Pancreas (tissue), 10 donors: ENCODE measurements around the gene PKIB. TPM values are rescaled to one million over a fixed set of nuclear protein-coding genes. Genes with fewer than 3 reads are reported as not detected.

ENCODE experiments used
- ATAC-seq, 4 donors: fragments of 200-7000 bp; cut with Tn5 transposase; one replicate each; pipeline versions ENCODE4 v1.8.0 to v1.9.1; 2020; ENCODE audit warnings: mild to moderate bottlenecking in 4 of 4, moderate library complexity in 4 of 4
- DNase-seq, 6 donors: peaks; one replicate each; pipeline ENCODE4 v3.0.0-alpha.2; 2020
- FAIRE-seq: peaks from 2 replicates; lab custom pipeline; 2012; peaks lifted over from hg19 to GRCh38; lab: Jason Lieb, UNC
- H3K27ac ChIP-seq, 4 donors: fragments of 200-600 bp; sonication (generic); 1 replicate in 3 of 4; 2 replicates in 1 of 4; pipeline versions ENCODE4 v1.5.0 to v1.8.0; 2020
- H3K27me3 ChIP-seq, 4 donors: fragments of 200-600 bp; one replicate each; pipeline ENCODE4 v1.8.0; 2021
- H3K36me3 ChIP-seq, 3 donors: fragments of 200-600 bp; sonication (generic) in 1 of 3; one replicate each; pipeline versions ENCODE4 v1.5.0 to v1.8.0; 2020 to 2021
- H3K4me1 ChIP-seq, 3 donors: fragments of 200-600 bp; one replicate each; pipeline ENCODE4 v1.8.0; 2021
- H3K4me3 ChIP-seq, 4 donors: fragments of 200-600 bp; sonication (generic) in 2 of 4; one replicate each; pipeline versions ENCODE4 v1.5.0 to v1.8.0; 2020 to 2021
- H3K9me3 ChIP-seq, 4 donors: fragments of 200-600 bp; one replicate each; pipeline ENCODE4 v1.8.0; 2021
- WGBS, 2 donors: extraction: QIAGEN DNeasy Blood & Tissue Kit; methylation state at CpG; one replicate each; pipeline ENCODE4 v1.1.7; 2013; 5-methylcytosine and 5-hydroxymethylcytosine counted together
- intact Hi-C, 3 donors: fragments of 100-400 bp; cut with DNase I; formaldehyde crosslinking; loops; one replicate each; pipeline versions ENCODE4 v1.11.1 to v1.14.2; 2022
- polyA plus RNA-seq, 2 donors: library from polyadenylated mRNA; stranded (reverse); fragments of 200-250 nt; gene quantifications; one replicate each; pipeline ENCODE4 v1.2.3, GENCODE V29; 2013
- total RNA-seq, 6 donors: library from RNA; stranded (reverse); fragmentation: NEBNext Ultra II Directional in 4 of 6; extraction: Animal tissue kit (Norgen Biotek cat#: 25700) in 4 of 6; gene quantifications; one replicate each; pipeline versions ENCODE4 v1.2.1 to v1.2.4, GENCODE V29; 2021 to 2023
- TF ChIP-seq, protein P1 (sequence below), 4 donors: fragments of 200-600 bp; sonication (generic) in 3 of 4; IDR thresholded peaks; one replicate each; pipeline versions ENCODE4 v1.5.0 to v1.8.0; 2021; ENCODE audit warnings: antibody characterized with exemption in 4 of 4
- donor health status: healthy with polysubstance abuse.
- donor health status: DM: no; HTN: no; CAD: no; lungs with moderate emphysema.
- donor health status: DM: no; HTN: no; CAD: no.
- donor health status: control.
- donor health status: control.
- donor health status: Bipolar disorder and iron deficiency.
- donor health status: DM: yes; HTN: yes; CAD: no.
- donor health status: DM: no; HTN: no; CAD: no.
- donor health status: DM: no; HTN: no; CAD: no.
- donor health status: DM: yes; HTN: yes; CAD: no.

PKIB gene
- total and polyA plus RNA-seq, 8 donors: 1.2 to 21.1 (median 5.4) TPM

DNA sequence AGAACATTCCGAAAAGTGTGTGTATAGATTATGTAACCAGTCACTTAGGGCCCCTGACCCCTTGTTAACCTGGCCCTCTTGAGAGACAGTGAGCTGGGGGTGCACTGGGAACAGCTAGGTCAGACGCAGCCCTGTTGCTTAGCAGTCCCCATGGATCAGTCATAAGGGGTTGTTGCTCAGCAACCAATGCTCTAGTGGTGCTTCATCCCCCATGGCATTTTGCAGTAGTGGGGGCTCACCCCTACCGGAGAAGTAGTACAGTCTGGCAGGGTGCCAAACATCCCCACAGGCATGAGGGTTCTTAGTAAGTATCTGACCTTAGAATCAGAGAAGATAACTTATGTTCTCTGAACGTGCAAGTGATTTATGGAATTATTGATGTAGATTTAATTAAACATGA, 12.3 kb downstream of the PKIB start:
- ATAC-seq: peak in 1 of 4 donors; percentile 54
- WGBS, 2 donors: 40 to 46% methylated on average over 4 of the region's 4 CpGs
- intact Hi-C loops: no loop called here
- peak in 1 of 6 donors; percentile 21 for DNase-seq
- H3K4me3 ChIP-seq: no peak overlapping the region
- TF ChIP-seq, protein P1, sequence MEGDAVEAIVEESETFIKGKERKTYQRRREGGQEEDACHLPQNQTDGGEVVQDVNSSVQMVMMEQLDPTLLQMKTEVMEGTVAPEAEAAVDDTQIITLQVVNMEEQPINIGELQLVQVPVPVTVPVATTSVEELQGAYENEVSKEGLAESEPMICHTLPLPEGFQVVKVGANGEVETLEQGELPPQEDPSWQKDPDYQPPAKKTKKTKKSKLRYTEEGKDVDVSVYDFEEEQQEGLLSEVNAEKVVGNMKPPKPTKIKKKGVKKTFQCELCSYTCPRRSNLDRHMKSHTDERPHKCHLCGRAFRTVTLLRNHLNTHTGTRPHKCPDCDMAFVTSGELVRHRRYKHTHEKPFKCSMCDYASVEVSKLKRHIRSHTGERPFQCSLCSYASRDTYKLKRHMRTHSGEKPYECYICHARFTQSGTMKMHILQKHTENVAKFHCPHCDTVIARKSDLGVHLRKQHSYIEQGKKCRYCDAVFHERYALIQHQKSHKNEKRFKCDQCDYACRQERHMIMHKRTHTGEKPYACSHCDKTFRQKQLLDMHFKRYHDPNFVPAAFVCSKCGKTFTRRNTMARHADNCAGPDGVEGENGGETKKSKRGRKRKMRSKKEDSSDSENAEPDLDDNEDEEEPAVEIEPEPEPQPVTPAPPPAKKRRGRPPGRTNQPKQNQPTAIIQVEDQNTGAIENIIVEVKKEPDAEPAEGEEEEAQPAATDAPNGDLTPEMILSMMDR (IDR thresholded peaks at IDR 0.05): no peak
- no peaks in the 10 kb centered on the region for H3K36me3 ChIP-seq
- no peaks in the 10 kb centered on the region for H3K4me1 ChIP-seq
- FAIRE-seq: no peak
- no peak overlapping the region for H3K27ac ChIP-seq
- H3K9me3 ChIP-seq: no peaks in the 10 kb centered on the region
- H3K27me3 ChIP-seq: no peaks in the 10 kb centered on the region

DNA sequence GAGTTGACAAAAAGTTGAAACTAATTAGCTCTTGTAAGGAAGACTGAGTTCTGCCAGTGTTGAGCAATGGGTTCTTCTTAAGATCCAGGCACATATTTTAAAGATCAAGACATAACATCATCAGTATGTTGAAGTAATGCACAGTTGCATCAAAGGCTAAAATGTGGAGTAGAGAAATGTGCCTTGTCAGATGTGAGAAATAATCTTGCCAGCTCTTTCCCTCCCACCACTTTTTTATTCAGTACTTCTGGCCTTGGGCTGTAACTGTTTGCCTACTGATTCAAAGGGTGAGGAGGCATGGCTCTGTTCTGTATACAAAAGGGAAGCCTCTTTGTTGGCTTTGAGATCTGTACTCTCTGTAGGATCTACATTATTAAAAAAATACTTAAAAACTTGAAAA, 13.1 kb downstream of the PKIB start:
- no peaks in the 10 kb centered on the region for H3K9me3 ChIP-seq
- no peak overlapping the region for H3K4me3 ChIP-seq
- no peak overlapping the region for H3K27ac ChIP-seq
- TF ChIP-seq, protein P1 (IDR thresholded peaks at IDR 0.05): no peak
- H3K4me1 ChIP-seq: no peaks in the 10 kb centered on the region
- DNase-seq (no peak), ATAC-seq (peak in 3 of 4 donors; percentile 60 to 85 (median 68)), FAIRE-seq (no peak)
- intact Hi-C loops: no loop called here
- H3K36me3 ChIP-seq: no peaks in the 10 kb centered on the region
- no peaks in the 10 kb centered on the region for H3K27me3 ChIP-seq

DNA sequence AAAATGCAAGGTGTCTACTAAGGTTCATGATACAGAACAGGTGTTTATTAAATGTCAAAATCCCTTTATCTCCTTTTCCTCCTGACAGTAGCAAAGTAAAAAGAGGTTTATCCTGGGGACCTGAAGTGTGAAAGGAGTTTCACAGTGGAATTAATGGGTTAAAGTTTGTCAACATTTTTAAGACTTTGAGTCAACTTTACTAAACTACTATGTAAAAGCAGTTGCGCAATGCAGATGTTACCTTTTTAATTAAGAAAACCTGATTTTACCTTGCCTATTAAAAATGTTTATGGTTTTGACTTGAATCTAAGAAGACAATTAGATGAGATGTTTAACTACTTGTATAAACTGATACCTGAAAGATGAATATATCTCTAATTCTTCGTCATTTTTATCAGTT, 14.6 kb downstream of the PKIB start:
- H3K27me3 ChIP-seq: no peaks in the 10 kb centered on the region
- intact Hi-C loops: no loop called here
- H3K36me3 ChIP-seq: no peaks in the 10 kb centered on the region
- no peaks in the 10 kb centered on the region for H3K9me3 ChIP-seq
- no peak overlapping the region for H3K27ac ChIP-seq
- ATAC-seq: no peak
- H3K4me1 ChIP-seq: no peaks in the 10 kb centered on the region
- 71 to 74% methylated on average over 2 of the region's 2 CpGs for WGBS, 2 donors
- no peak for FAIRE-seq
- no peak overlapping the region for H3K4me3 ChIP-seq
- no peak for DNase-seq
- TF ChIP-seq, protein P1 (IDR thresholded peaks at IDR 0.05): no peak

DNA sequence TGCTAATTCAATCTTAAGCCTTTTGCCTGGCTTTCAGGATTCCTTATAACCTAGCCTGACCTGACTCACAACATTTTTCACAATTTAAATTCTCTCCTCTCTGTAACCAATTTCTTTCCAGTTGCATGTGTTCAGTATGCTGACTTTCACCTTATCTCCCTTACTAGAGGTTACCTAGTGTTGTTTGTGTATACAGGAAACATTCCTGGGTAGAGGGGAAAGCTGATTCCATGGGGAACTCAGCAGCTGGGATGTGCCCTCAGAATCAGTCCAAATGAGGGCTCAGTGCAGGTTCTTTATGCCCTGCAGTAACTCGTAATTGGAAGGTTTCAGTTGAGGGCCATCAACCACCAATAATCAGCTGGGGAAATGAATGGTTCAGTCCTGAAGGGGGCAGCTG, 18.5 kb downstream of the PKIB start:
- TF ChIP-seq, protein P1 (IDR thresholded peaks at IDR 0.05): no peak
- H3K36me3 ChIP-seq: no peaks in the 10 kb centered on the region
- H3K27ac ChIP-seq: no peak overlapping the region
- FAIRE-seq (no peak), ATAC-seq (peak; percentile 41 to 84 (median 62)), DNase-seq (peak in 1 of 6 donors; percentile 23)
- no peak overlapping the region for H3K4me3 ChIP-seq
- intact Hi-C loops: no loop called here
- 29 to 45% methylated on average over 1 of the region's 1 CpG for WGBS, 2 donors
- H3K27me3 ChIP-seq: no peaks in the 10 kb centered on the region
- H3K9me3 ChIP-seq: no peaks in the 10 kb centered on the region
- H3K4me1 ChIP-seq: no peaks in the 10 kb centered on the region

DNA sequence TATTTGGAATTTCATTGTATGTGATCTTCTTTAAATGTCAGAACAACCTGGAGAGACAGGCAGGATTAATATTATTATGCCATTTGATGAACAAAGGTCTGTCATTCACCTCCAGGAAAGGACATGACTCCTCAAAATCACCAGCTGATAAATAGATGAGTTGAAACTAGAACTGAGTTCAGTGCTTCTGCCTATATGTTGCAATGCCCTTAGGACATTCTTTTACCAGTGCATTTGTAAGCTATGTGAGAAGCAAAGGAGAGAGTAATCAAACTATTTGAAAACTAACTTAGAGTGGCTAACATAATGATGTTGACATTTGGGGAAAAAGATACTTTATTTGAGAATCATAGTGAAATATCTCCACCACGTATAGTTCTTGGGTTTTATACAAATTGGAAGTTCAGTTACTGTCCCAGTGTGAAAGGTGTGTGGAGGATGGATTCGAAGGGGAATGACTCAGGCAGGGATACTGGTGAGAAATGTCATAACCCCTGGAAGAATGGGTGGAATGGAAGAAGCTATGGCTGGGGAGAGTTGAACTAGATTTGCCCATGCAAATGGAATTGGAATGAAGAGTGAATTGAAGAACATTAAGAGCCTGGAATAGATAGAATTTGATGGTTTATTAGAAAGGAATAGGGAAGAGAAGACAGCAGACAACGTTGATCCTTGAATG, 21.5 kb downstream of the PKIB start:
- TF ChIP-seq, protein P1 (IDR thresholded peaks at IDR 0.05): no peak
- Histone ChIP-seq H3K27ac (no peak overlapping the region), H3K27me3 (no peaks in the 10 kb centered on the region), H3K36me3 (no peaks in the 10 kb centered on the region), H3K4me1 (no peaks in the 10 kb centered on the region), H3K9me3 (no peaks in the 10 kb centered on the region), H3K4me3 (no peak overlapping the region)
- 75 to 82% methylated on average over 3 of the region's 3 CpGs for WGBS, 2 donors
- ATAC-seq: no peak
- intact Hi-C loops: no loop called here
- FAIRE-seq: no peak
- DNase-seq: no peak
